Upper lobe of left lung (tissue), 4 donors: ENCODE data around the gene TARM1.

ENCODE experiments used
- CTCF ChIP-seq, 6 experiments: fragments of 450-650 bp in 4 of 6; fragments of 200-600 bp in 2 of 6; sonication (generic) in 2 of 6; IDR thresholded peaks; one replicate each; pipeline ENCODE4 v1.5.1; 2016 to 2019; ENCODE audit warnings: antibody characterized with exemption in 6 of 6
- POLR2A ChIP-seq, 4 donors: fragments of 450-650 bp; IDR thresholded peaks; one replicate each; pipeline ENCODE4 v1.5.1; 2016 to 2017; ENCODE audit warnings: antibody characterized with exemption in 4 of 4, mild to moderate bottlenecking in 2 of 4

GRCh38 chr19:54077334-54077733, 3.8 kb downstream of the TARM1 start:
- no peak for TF ChIP-seq POLR2A (IDR thresholded peaks at IDR 0.05)
- no peak for TF ChIP-seq CTCF (IDR thresholded peaks at IDR 0.05)
